GM18907 (cell line): ENCODE data around the gene ANAPC13.

Experiments
- ATAC-seq: cut with Tn5 transposase; IDR thresholded peaks from one replicate; pipeline ENCODE4 v1.9.1; 2021; ENCODE audit warnings: mild to moderate bottlenecking, moderate library complexity; ENCODE audit not compliant: unreplicated experiment

Gene ANAPC13, protein sequence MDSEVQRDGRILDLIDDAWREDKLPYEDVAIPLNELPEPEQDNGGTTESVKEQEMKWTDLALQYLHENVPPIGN

GRCh38 chr3:134485718-134486576, at the start of gene ANAPC13, which contains the start of gene CEP63:
TSS of gene ANAPC13 (minus strand) at chr3:134485985. CDS start at chr3:134482904, 3,081 bp downstream.
TSS of gene CEP63 (plus strand) at chr3:134486057. CDS start at chr3:134495321, 9,264 bp downstream.
- peak; percentile 83 for ATAC-seq

- no peak for ATAC-seq
Observed at GRCh38 chr3:134535186-134535970, 49.6 kb upstream of the ANAPC13 start.

- no peak for ATAC-seq
Observed at GRCh38 chr3:134533493-134533892, 47.7 kb upstream of the ANAPC13 start.

DNA sequence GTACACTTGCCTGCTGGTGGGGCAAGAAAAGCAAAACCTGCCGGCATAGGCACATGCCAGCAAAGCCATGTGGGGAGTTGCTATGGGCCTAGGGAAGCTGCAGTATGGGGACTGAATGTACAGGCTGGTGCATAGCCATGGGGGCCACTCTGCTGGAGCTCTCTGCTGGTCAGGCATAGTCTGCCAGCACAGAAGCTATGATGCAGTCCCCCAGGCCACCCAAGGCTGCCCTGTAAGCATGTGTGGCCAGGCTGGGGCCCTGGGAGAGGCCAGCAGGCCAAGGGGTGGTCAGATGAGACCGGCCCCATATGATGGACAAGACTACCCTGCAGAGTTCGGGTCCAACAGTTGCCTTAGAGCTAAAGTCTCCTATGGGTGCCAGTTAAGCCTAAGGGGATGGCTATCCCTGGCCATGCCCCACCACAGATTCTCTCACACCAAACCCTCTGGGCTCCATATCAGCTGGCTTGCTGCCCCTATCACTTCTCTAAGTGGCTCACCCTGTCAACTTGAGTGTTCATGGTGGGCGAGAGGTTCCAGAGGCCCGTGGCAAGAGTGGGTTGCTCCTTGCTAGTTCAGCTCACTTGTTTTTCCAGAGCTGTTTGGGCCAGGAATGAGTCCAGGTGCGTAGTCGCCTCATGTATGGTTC, 41.9 kb upstream of the ANAPC13 start:
- no peak for ATAC-seq

DNA sequence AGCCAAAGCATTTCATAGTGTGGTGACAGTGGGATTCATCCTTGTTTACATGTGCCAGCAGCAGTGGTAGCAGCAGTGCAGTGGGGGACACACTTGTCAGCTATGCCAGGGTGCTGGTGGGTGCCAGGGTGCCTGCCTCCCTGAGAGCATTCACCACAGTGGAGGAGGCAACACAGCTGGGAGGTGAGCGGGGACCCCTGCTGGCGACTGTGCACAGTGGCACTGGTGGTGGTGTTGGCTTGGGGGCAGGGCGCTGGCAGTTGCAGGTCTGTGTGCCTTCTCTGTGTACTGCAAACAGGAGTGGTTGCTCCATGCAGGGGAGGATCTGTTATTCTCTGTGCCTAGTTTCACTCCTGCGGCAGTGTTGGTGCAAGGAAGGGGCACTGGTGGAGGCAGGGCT, 41.3 kb upstream of the ANAPC13 start:
- no peak for ATAC-seq

DNA sequence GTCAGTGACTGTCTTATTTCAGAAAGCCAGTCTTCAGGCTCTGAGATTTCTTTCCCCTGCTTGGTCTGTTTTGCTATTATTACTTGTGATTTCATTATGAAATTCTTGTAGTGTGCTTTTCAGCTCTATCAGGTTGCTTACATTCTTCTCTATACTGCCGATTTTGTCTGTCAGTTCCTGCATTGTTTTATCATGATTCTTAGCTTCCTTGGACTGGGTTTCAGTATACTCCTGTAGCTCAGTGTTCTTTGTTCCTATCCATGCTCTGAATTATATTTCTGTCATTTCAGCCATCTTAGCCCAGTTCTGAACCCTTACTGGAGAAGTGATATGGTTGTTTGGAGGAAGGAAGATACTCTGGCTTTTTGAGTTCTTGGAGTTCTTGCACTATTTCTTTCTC, 40.5 kb upstream of the ANAPC13 start:
- ATAC-seq: no peak

GRCh38 chr3:134525293-134525692, 39.5 kb upstream of the ANAPC13 start:
- no peak for ATAC-seq

DNA sequence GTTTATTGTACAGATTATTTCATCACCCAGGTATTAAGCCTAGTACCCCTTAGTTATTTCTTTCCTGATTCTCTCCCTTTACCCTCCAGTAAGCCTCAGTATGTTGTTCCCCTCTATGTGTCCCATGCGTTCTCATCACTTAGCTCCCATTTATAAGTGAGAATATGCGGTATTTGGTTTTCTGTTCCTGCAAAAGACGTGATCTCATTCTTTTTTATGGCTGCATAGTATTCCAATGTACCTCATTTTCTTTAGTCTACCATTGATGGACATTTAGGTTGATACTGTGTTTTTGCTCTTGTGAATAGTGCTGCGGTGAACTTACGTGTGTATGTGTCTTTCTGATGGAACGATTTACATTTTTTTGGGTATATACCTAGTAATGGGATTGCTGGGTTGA, 36.8 kb upstream of the ANAPC13 start:
- ATAC-seq: no peak

DNA sequence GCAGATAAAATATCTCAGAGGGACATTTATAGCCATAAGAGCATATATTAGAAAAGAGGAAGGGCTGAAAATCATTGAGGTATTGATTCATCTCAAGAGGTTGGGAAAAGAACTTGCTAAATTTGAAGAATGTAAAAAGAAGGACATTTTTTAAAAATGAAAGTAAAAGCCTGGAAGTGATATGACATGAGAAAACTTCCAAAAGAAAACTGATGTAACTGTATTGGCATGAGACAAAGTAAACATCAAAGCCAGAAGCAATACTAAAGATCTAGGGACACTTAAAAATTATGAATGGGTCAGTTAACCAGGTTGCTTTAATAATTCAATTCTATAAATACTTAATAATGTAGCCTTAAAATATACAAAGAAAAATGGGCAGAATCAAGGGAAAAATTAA, 32.0 kb upstream of the ANAPC13 start:
- no peak for ATAC-seq

DNA sequence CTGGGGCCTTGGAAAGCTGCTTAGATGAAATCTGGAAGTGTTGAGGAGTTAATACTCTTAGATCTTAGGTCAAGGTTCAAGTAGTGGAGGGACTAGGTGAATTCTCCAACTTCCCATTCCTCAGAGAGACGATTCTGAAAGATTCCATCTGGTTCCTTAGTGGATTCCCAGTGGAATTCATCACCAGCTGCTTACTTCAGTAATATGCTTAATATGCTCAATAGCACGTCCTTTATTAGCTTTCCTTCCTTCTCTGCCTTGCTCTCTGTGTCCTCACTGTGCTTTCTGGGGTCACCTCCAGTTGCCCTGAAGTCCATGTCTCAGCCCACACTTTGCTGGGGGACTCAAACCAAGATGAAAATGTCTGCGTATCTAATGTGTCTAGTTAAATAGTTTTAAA, 31.1 kb upstream of the ANAPC13 start:
- ATAC-seq: no peak

DNA sequence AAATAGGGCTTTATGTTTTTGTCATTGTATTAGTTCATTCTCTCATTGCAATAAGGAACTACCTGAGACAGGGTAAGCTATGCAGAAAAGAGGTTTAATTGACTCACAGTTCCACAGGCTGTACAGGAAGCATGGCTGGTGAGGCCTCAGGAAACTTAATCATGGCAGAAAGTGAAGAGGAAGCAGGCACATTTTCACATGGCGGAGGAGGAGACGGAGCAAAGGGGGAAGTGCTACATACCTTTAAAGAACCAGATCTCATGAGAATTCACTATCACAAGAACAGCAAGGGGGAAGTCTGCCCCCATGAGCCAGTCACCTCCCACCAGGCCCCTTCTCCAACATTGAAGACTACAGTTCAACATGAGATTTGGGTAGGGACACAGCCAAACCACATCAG, 25.7 kb upstream of the ANAPC13 start:
- ATAC-seq: no peak

DNA sequence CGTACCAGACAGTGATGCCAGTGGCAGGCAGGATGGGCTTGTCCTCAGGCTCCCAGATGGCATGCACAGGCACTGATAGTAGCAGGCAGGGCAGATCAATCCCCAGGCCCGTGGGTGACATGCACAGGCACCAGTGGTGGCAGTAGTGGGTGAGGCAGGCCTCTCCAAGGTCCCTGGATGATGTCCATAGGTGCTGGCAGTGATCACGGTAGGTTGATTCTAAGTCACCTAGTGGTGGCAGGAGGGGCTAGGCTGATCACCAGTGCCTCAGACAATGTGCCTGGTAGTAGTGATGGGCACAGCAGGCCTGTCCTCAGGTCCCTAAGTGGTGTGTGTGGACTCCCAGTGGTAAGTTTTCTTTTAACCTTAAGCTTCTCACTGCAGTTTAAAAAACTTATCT, 19.7 kb upstream of the ANAPC13 start:
- ATAC-seq: no peak

GRCh38 chr3:134504132-134504531, 18.3 kb upstream of the ANAPC13 start:
- no peak for ATAC-seq

DNA sequence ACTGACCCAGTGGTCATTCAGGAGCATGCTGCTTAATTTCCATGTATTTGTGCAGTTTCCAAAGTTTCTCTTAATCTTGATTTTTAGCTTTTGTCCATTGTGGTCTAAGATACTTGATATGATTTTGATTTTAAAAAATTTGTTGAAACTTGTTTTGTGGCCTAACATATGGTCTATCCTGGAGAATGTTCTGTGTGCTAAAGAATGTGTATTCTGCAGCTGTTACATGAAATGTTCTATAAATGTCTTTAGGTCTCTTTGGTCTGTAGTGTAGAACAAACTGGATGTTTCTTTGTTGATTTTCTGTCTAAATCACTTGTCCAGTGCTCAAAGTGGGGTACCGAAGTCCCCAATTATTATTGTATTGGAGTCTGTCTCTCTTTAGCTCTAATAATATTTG, 17.5 kb upstream of the ANAPC13 start:
- no peak for ATAC-seq

GRCh38 chr3:134496471-134497071, 10.8 kb upstream of the ANAPC13 start:
- ATAC-seq: no peak

GRCh38 chr3:134495980-134496379, 10.2 kb upstream of the ANAPC13 start:
- no peak for ATAC-seq

DNA sequence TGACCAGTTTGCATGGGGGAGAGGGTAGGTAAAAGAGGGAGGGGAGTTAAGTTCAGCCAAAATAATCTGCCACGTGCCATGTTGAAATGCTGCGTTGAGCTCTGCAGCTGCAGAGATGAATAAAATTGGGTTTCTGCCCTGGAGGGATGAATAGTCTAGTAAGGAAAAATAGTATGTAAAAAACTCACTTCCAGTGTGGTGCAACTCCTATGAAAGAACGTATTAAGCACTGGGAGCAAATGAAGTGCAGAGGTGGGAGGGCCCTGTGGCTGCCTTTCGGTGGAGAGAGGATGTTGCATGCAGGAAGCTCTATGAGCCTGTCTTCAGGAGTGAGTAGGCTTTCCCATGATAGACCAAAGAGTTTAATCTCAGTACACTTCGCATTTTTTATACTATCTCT, 8.7 kb upstream of the ANAPC13 start:
- ATAC-seq: no peak

- ATAC-seq: no peak
Observed at GRCh38 chr3:134487406-134487805, 1.6 kb upstream of the ANAPC13 start.

- peak; percentile 25 for ATAC-seq
Observed at GRCh38 chr3:134486577-134487041, 824 bp upstream of the ANAPC13 start.

GRCh38 chr3:134485075-134485717, 589 bp downstream of the ANAPC13 start:
- ATAC-seq: peak; percentile 19
